MM.1S (cell line): ENCODE data around the gene DAB2IP.

Source experiments
- DNase-seq: peaks from one replicate; pipeline ENCODE4 v3.0.0-alpha.2; 2015
- H2AFZ ChIP-seq: fragments of 300-600 bp; sonication (generic); 2 replicates; pipeline ENCODE4 v1.6.0; 2016; ENCODE audit warnings: antibody characterized with exemption, low read length
- H3F3A ChIP-seq: fragments of 300-600 bp; sonication (generic); 2 replicates; pipeline ENCODE4 v1.6.1; 2016; ENCODE audit warnings: mild to moderate bottlenecking, antibody characterized with exemption, low read length, moderate library complexity, mixed read lengths; ENCODE audit not compliant: insufficient read depth
- H3K27ac ChIP-seq: fragments of 300-600 bp; sonication (generic); 2 replicates; pipeline ENCODE4 v1.5.1; 2016; ENCODE audit warnings: mild to moderate bottlenecking, low read length
- H3K27me3 ChIP-seq: fragments of 300-600 bp; sonication (generic); replicated peaks from 2 replicates; pipeline ENCODE4 v1.6.0; 2016; ENCODE audit warnings: low read length; ENCODE audit not compliant: insufficient read depth
- H3K36me3 ChIP-seq: fragments of 300-600 bp; sonication (generic); replicated peaks from 2 replicates; pipeline ENCODE4 v1.6.1; 2016; ENCODE audit warnings: mild to moderate bottlenecking, low read length, mixed read lengths; ENCODE audit not compliant: insufficient read depth
- H3K4me1 ChIP-seq: fragments of 300-600 bp; sonication (generic); 2 replicates; pipeline ENCODE4 v1.6.1; 2016; ENCODE audit warnings: low read length, mixed read lengths
- H3K4me2 ChIP-seq: fragments of 300-600 bp; sonication (generic); 2 replicates; pipeline ENCODE4 v1.6.0; 2016; ENCODE audit warnings: low read depth, low read length
- H3K4me3 ChIP-seq: fragments of 300-600 bp; sonication (generic); 2 replicates; pipeline ENCODE4 v1.5.1; 2016; ENCODE audit warnings: low read length, mixed read lengths
- H3K79me2 ChIP-seq: fragments of 300-600 bp; sonication (generic); 2 replicates; pipeline ENCODE4 v1.6.1; 2016; ENCODE audit warnings: mixed run types, low read length, mixed read lengths
- H3K9ac ChIP-seq: fragments of 300-600 bp; sonication (generic); 2 replicates; pipeline ENCODE4 v1.6.1; 2016; ENCODE audit warnings: low read length, mixed read lengths
- H3K9me2 ChIP-seq: fragments of 300-600 bp; sonication (generic); replicated peaks from 2 replicates; pipeline ENCODE4 v1.6.1; 2016; ENCODE audit warnings: mild to moderate bottlenecking, low read length, mixed read lengths; ENCODE audit not compliant: insufficient read depth
- H3K9me3 ChIP-seq: fragments of 300-600 bp; sonication (generic); replicated peaks from 2 replicates; pipeline ENCODE4 v1.6.1; 2016; ENCODE audit warnings: mild to moderate bottlenecking, low read length, mixed read lengths; ENCODE audit not compliant: insufficient read depth
- H4K20me1 ChIP-seq: fragments of 300-600 bp; sonication (generic); 2 replicates; pipeline ENCODE4 v1.6.1; 2016; ENCODE audit warnings: mild to moderate bottlenecking, low read length, moderate library complexity, mixed read lengths; ENCODE audit not compliant: insufficient read depth
- CTCF ChIP-seq: fragments of 300-600 bp; sonication (generic); IDR thresholded peaks from 2 replicates; pipeline ENCODE4 v1.5.1; 2016; ENCODE audit warnings: antibody characterized with exemption, low read length, mixed read lengths
- EZH2 ChIP-seq: fragments of 300-600 bp; sonication (generic); optimal IDR thresholded peaks from 2 replicates; pipeline ENCODE3; 2017; ENCODE audit warnings: low read depth, mild to moderate bottlenecking, antibody characterized with exemption, low read length, mixed read lengths
- EZH2phosphoT487 ChIP-seq: fragments of 300-600 bp; sonication (generic); IDR thresholded peaks from 2 replicates; pipeline ENCODE4 v1.6.1; 2018; ENCODE audit warnings: antibody characterized with exemption, low read length

Gene DAB2IP

DNA sequence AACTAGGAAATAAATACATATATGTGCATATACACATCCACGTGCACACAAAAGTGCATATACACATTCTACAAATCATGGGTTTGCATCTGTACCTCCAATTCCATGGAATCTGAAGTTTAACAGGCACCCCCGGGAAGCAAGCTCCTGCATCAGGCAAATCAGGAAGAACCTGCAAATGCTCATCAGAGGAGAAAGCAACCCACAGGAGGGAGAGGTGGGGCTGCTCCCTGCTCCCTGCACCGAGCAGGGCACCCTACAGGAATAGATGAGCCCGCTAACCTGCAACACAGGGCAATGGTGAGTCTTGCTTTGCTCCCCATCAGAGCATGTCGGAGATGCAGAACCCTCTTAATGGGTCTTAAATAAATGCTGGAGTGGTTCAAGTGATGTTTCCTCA lies 151.3 kb downstream of the DAB2IP start:
- Histone ChIP-seq H3K4me3 (no peak overlapping the region), H3K4me1 (no peaks in the 10 kb centered on the region), H3K9ac (no peak overlapping the region), H3K79me2 (no peaks in the 10 kb centered on the region), H3K27me3 (no peaks in the 10 kb centered on the region), H3K9me2 (no peaks in the 10 kb centered on the region), H3F3A (no peaks in the 10 kb centered on the region), H3K9me3 (no peaks in the 10 kb centered on the region), H3K27ac (no peak overlapping the region), H3K4me2 (no peak overlapping the region), H2AFZ (no peak overlapping the region), H3K36me3 (no peaks in the 10 kb centered on the region), H4K20me1 (no peaks in the 10 kb centered on the region)
- TF ChIP-seq CTCF: no peak
- DNase-seq: no peak

GRCh38 chr9:121807069-121807822 lies 155.8 kb downstream of the DAB2IP start:
- H3K4me3 ChIP-seq: no peak overlapping the region
- H4K20me1 ChIP-seq: no peaks in the 10 kb centered on the region
- H3K79me2 ChIP-seq: no peaks in the 10 kb centered on the region
- H3F3A ChIP-seq: no peaks in the 10 kb centered on the region
- no peak overlapping the region for H3K9ac ChIP-seq
- H3K9me2 ChIP-seq: no peaks in the 10 kb centered on the region
- H2AFZ ChIP-seq: no peak overlapping the region
- no peak overlapping the region for H3K4me2 ChIP-seq
- H3K27me3 ChIP-seq: no peaks in the 10 kb centered on the region
- TF ChIP-seq EZH2phosphoT487: no peak
- no peak for TF ChIP-seq CTCF
- no peak overlapping the region for H3K27ac ChIP-seq
- H3K36me3 ChIP-seq: no peaks in the 10 kb centered on the region
- H3K9me3 ChIP-seq: no peaks in the 10 kb centered on the region
- no peaks in the 10 kb centered on the region for H3K4me1 ChIP-seq
- DNase-seq: no peak

GRCh38 chr9:121807823-121808278 lies 156.4 kb downstream of the DAB2IP start:
- no peak overlapping the region for H3K4me2 ChIP-seq
- no peaks in the 10 kb centered on the region for H3K9me2 ChIP-seq
- TF ChIP-seq EZH2 (no peak), CTCF (no peak), EZH2phosphoT487 (no peak)
- H3K36me3 ChIP-seq: no peaks in the 10 kb centered on the region
- no peaks in the 10 kb centered on the region for H3K4me1 ChIP-seq
- H3K9me3 ChIP-seq: no peaks in the 10 kb centered on the region
- H3K27ac ChIP-seq: no peak overlapping the region
- no peak overlapping the region for H2AFZ ChIP-seq
- no peaks in the 10 kb centered on the region for H3K27me3 ChIP-seq
- H3F3A ChIP-seq: no peaks in the 10 kb centered on the region
- H3K9ac ChIP-seq: no peak overlapping the region
- H3K79me2 ChIP-seq: no peaks in the 10 kb centered on the region
- no peak overlapping the region for H3K4me3 ChIP-seq
- DNase-seq: no peak
- H4K20me1 ChIP-seq: no peaks in the 10 kb centered on the region
